OCI-LY7 (cell line): ENCODE measurements around the gene FAM107B. TPM values are rescaled to one million over a fixed set of nuclear protein-coding genes. Genes with fewer than 3 reads are reported as not detected.

Experiments used
- BruUV-seq: library from RNA; stranded (reverse); fragments of 400-500 nt; replicated peaks from 2 replicates; lab custom pipeline; 2021; lab: Mats Ljungman, UMichigan
- CTCF ChIA-PET: fragments of 300-600 bp; sonication (Branson Sonifier 250); formaldehyde crosslinking; loops from one replicate; lab custom pipeline; 2022; ENCODE audit warnings: antibody characterized with exemption; ENCODE audit not compliant: unreplicated experiment; lab: Charles Lee
- POLR2A ChIA-PET: fragments of 300-600 bp; sonication (Branson Sonifier 250); formaldehyde crosslinking; loops from one replicate; lab custom pipeline; 2022; ENCODE audit warnings: antibody characterized with exemption; lab: Charles Lee
- DNase-seq: peaks from one replicate; pipeline ENCODE4 v3.0.0-alpha.2; 2015; ENCODE audit warnings: low spot score
- H2AFZ ChIP-seq: fragments of 200-600 bp; sonication (generic), shearing (Covaris generic); 2 replicates; pipeline ENCODE4 v1.6.1; 2014; ENCODE audit warnings: mild to moderate bottlenecking, antibody characterized with exemption, low read length, moderate library complexity
- H3K27ac ChIP-seq: fragments of 200-600 bp; sonication (generic); 2 replicates; pipeline ENCODE4 v1.5.1; 2014; ENCODE audit warnings: mixed run types, low read depth, mild to moderate bottlenecking, moderate library complexity, low read length, inconsistent platforms; ENCODE audit not compliant: poor library complexity, severe bottlenecking
- H3K36me3 ChIP-seq: fragments of 200-600 bp; sonication (generic); 2 replicates; pipeline ENCODE4 v1.6.1; 2014; ENCODE audit warnings: mild to moderate bottlenecking, antibody characterized with exemption, low read length, moderate library complexity, mixed read lengths; ENCODE audit not compliant: insufficient read depth
- H3K4me1 ChIP-seq: fragments of 200-600 bp; sonication (generic); 2 replicates; pipeline ENCODE4 v1.5.1; 2014; ENCODE audit warnings: mild to moderate bottlenecking, low read length; ENCODE audit not compliant: insufficient read depth, poor library complexity, severe bottlenecking
- H3K4me2 ChIP-seq: fragments of 200-600 bp; sonication (generic); 2 replicates; pipeline ENCODE4 v1.6.1; 2014; ENCODE audit warnings: mild to moderate bottlenecking, low read length
- H3K4me3 ChIP-seq: fragments of 200-600 bp; sonication (generic); 2 replicates; pipeline ENCODE4 v1.5.1; 2014; ENCODE audit warnings: mild to moderate bottlenecking, low read depth, low read length; ENCODE audit not compliant: poor library complexity, severe bottlenecking
- H3K79me2 ChIP-seq: fragments of 200-600 bp; sonication (generic); 2 replicates; pipeline ENCODE4 v1.6.1; 2016; ENCODE audit warnings: low read depth, mild to moderate bottlenecking, low read length, moderate library complexity, mixed read lengths; ENCODE audit not compliant: insufficient read depth
- H3K9me2 ChIP-seq: fragments of 200-600 bp; sonication (generic); 2 replicates; pipeline ENCODE4 v1.6.1; 2016; ENCODE audit warnings: mild to moderate bottlenecking, low read length, mixed read lengths; ENCODE audit not compliant: insufficient read depth
- H3K9me3 ChIP-seq: fragments of 200-600 bp; sonication (generic); 2 replicates; pipeline ENCODE4 v1.6.1; 2014; ENCODE audit warnings: mild to moderate bottlenecking, mixed run types, low read length, mixed read lengths
- H4K20me1 ChIP-seq: fragments of 200-600 bp; sonication (generic); 2 replicates; pipeline ENCODE4 v1.6.1; 2014; ENCODE audit warnings: mild to moderate bottlenecking, antibody characterized with exemption, low read length, moderate library complexity, mixed read lengths; ENCODE audit not compliant: insufficient read depth
- EZH2phosphoT487 ChIP-seq: fragments of 200-600 bp; sonication (generic); IDR thresholded peaks from 2 replicates; pipeline ENCODE4 v1.6.1; 2018; ENCODE audit warnings: low read depth, borderline replicate concordance, mild to moderate bottlenecking, mixed run types, antibody characterized with exemption, low read length, moderate library complexity, mixed read lengths
- intact Hi-C: fragments of 100-400 bp; cut with micrococcal nuclease; formaldehyde crosslinking; loops from one replicate; pipeline ENCODE4 v1.10.0; 2022; ENCODE audit not compliant: unreplicated experiment
- total RNA-seq, 2 experiments: library from RNA; depleted of rRNA in 1 of 2; stranded (reverse); fragments of >200 nt in 1 of 2; shearing (Covaris generic) in 1 of 2; gene quantifications; 2 replicates each; pipeline ENCODE4 v1.2.3, GENCODE V29; 2014 to 2022
- TF ChIP-seq, protein P1 (sequence below): fragments of 200-600 bp; sonication (generic); conservative IDR thresholded peaks from 2 replicates; pipeline ENCODE4 v1.5.1; 2014; ENCODE audit warnings: mild to moderate bottlenecking, antibody characterized with exemption, low read length, moderate library complexity, mixed read lengths

The FAM107B gene
- total RNA-seq, 2 experiments from 2014 or later, result 114 to 398 TPM

DNA sequence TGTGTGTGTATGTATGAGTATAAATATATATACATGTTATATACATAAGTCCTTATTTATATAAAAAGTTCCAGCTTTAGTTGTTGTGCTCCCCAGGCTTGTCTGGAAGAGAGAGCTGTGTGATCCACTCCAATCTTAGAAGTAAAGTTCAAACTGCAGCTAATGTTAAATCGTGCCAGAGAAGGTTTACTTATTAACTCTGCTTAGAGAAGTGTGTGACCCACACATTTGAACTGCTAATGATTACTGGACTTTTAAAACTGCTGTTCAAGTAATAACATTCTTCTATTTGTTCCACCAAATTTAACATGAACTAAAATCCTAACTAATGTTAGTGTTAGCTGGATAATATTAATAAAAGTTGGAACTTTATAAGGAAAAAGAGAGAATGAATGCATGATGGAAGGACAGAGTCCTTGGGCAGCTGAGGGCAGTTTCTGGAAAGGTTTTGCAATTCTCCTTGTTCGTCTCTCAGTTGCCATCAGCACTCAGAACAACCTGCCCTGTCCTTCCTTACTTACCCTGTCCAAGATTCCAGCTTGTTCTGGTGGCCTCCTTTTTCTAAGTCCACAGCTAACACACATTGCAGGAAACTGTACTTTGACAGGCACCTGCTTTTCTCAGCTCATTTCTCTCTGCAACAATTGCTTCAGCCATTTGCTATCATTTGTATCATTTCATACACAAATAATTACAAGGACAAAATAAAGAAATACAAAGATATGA, 162.6 kb downstream of the FAM107B start:
- H3K4me3 ChIP-seq, result no peak overlapping the region
- peaks cover 51% of the 10 kb centered on the region for H3K4me1 ChIP-seq
- peak overlapping the region; percentile 2; the same call in 1 of the 2 replicates for H2AFZ ChIP-seq
- DNase-seq, result no peak
- CTCF ChIA-PET, result interaction anchor here (1.0 to 1.1 kb wide), 2 partner anchors 46 to 54 kb away, joined by 3 read pairs; no protein-coding TSS in a partner anchor
- intact Hi-C loops, result no loop called here
- H3K4me2 ChIP-seq, result no peak overlapping the region
- H3K79me2 ChIP-seq, result no peaks in the 10 kb centered on the region
- no peaks in the 10 kb centered on the region for H3K9me2 ChIP-seq
- H3K36me3 ChIP-seq, result no peaks in the 10 kb centered on the region
- no peaks in the 10 kb centered on the region for H4K20me1 ChIP-seq
- H3K27ac ChIP-seq, result no peak overlapping the region
- no TSS peak for BruUV-seq
- POLR2A ChIA-PET, result interaction anchor here (0.7 to 1.5 kb wide), 7 partner anchors 13 to 143 kb away, joined by 3 to 4 read pairs (median 3); no protein-coding TSS in a partner anchor
- no peaks in the 10 kb centered on the region for H3K9me3 ChIP-seq
- TF ChIP-seq, protein P1, sequence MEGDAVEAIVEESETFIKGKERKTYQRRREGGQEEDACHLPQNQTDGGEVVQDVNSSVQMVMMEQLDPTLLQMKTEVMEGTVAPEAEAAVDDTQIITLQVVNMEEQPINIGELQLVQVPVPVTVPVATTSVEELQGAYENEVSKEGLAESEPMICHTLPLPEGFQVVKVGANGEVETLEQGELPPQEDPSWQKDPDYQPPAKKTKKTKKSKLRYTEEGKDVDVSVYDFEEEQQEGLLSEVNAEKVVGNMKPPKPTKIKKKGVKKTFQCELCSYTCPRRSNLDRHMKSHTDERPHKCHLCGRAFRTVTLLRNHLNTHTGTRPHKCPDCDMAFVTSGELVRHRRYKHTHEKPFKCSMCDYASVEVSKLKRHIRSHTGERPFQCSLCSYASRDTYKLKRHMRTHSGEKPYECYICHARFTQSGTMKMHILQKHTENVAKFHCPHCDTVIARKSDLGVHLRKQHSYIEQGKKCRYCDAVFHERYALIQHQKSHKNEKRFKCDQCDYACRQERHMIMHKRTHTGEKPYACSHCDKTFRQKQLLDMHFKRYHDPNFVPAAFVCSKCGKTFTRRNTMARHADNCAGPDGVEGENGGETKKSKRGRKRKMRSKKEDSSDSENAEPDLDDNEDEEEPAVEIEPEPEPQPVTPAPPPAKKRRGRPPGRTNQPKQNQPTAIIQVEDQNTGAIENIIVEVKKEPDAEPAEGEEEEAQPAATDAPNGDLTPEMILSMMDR, result no peak
- TF ChIP-seq EZH2phosphoT487, result no peak

GRCh38 chr10:14609178-14609577, 165.5 kb downstream of the FAM107B start:
- H3K9me3 ChIP-seq, result no peaks in the 10 kb centered on the region
- intact Hi-C loops, result no loop called here
- H3K36me3 ChIP-seq, result no peaks in the 10 kb centered on the region
- TF ChIP-seq EZH2phosphoT487, result no peak
- TF ChIP-seq, protein P1, result no peak
- H3K4me2 ChIP-seq, result peak overlapping the region; percentile 66
- no peaks in the 10 kb centered on the region for H3K79me2 ChIP-seq
- no TSS peak for BruUV-seq
- POLR2A ChIA-PET, result interaction anchor here (1.3 to 2.1 kb wide), 2 partner anchors 10 to 132 kb away, joined by 4 read pairs; no protein-coding TSS in a partner anchor
- H3K27ac ChIP-seq, result peak overlapping the region; percentile 75
- CTCF ChIA-PET, result no interaction called here
- H3K9me2 ChIP-seq, result no peaks in the 10 kb centered on the region
- H2AFZ ChIP-seq, result peak overlapping the region; percentile 79
- peaks cover 57% of the 10 kb centered on the region for H3K4me1 ChIP-seq
- no peaks in the 10 kb centered on the region for H4K20me1 ChIP-seq
- DNase-seq, result no peak
- peak overlapping the region; percentile 33 for H3K4me3 ChIP-seq
